HL-60/S4 (cell line): ENCODE data around the gene CLEC4M.

ENCODE experiments used
- in situ Hi-C: fragments of 300-500 bp; cut with MboI; formaldehyde crosslinking; loops from 2 replicates; pipeline ENCODE4 v1.14.3; 2022; ENCODE audit warnings: low sequenced_read_pairs

Gene CLEC4M

DNA sequence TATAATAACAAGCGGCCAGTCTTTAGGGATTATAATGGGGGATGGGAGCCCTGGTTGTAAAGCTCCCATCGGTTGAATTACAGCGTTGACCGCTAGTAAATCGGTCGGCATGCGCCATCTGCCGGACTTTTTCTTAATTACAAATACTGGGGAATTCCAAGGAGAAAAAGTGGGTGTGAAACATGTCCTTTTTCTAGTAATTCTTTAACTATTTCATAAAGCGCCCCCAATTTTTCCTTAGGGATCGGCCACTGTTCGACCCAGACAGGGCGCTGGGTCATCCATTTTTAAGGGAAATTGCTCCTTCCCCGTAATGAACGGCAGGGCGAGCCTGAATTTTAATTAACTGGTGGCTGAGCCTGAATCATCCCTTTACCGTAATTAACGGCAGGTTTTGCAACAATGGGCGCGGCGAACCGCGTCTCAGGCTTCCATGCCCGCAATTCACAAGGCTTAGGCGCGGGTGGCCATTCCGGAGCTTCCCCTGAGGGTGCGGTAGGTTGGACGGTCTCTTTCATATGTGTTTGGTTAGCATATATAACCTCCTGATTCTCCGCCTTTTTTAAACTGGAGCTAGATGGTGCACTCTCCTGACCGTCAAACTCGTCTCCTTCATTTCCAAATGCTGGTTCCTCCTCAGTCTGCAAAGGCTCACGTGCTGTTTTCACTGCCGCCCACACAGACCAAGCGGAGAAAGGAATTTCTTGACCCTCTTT, 36.8 kb downstream of the CLEC4M start:
- in situ Hi-C loops: loop anchor here (10.0 to 25.0 kb wide), 4 partner anchors 115 to 687 kb away; partner anchors contain the start of gene TRAPPC5

- in situ Hi-C loops: loop anchor here (10.0 to 25.0 kb wide), 2 partner anchors 226 to 439 kb away; no protein-coding TSS in a partner anchor
These were observed 38.1 kb downstream of the CLEC4M start for GRCh38 chr19:7801020-7801570.

DNA sequence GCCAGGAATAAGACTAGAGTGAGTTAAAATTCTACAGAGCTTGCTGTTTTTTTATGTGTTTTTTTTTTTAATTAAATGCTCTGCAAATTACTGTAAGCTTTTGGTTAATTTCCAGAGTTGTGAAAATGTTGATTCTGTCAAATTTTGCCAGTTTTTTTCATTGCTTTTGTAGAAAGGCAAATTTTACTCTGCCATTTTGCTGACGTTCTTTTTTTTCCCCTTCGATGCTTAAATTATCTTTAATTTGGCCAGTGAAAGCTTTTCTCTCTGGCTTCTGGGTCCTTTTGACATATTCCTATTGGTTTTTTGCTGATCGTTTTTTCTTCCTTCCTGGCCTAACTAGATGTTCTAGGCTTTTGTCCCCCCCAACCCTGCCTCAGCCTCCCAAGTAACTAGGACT, 43.2 kb downstream of the CLEC4M start:
- in situ Hi-C loops: loop anchor here (10.0 to 25.0 kb wide), 2 partner anchors 231 to 444 kb away; no protein-coding TSS in a partner anchor

GRCh38 chr19:7806876-7807275, 43.8 kb downstream of the CLEC4M start:
- in situ Hi-C loops: loop anchor here (10.0 to 25.0 kb wide), 2 partner anchors 232 to 445 kb away; no protein-coding TSS in a partner anchor

DNA sequence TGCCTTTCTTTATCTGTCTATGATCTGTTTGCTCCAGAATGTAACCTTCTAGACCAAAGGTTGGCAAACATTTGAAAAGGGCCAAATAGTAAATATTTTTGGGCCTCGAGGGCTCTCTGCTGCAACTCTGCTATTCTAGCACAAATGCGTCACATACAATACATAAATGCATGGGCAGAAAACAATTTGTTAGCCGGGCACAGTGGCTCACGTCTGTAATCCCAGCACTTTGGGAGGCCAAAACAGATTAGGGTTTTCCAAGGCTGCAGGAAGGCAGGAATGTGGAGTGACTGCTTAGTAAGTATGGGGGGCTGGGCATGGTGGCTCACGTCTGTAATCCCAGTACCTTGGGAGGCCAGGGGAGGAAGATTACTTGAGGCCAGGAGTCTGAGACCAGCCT, 45.1 kb downstream of the CLEC4M start:
- in situ Hi-C loops: loop anchor here (10.0 to 25.0 kb wide), 2 partner anchors 233 to 446 kb away; no protein-coding TSS in a partner anchor

GRCh38 chr19:7811989-7812388, 48.9 kb downstream of the CLEC4M start:
- in situ Hi-C loops: loop anchor here (25.0 kb wide), 1 partner anchor 450 kb away; no protein-coding TSS in a partner anchor

DNA sequence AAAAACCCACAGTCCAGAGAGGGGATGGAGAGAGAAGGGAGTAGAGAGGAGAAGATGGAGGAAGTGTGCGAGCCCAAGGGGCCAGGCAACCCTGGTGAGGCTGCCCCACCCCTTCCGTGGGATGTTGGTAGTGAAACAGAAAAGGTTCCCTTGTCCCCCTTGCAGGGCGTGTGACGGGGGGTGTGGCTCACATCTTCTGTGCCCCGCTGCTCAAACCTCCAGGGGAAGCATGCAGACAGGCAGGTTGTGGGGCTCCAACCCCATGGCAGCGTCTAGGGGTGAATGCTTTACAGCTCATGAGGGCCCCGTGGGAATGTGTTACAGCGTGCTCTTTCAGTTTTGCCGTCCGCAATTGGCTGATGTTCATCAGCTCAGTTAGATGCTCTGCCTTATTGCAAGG, 52.3 kb downstream of the CLEC4M start:
- in situ Hi-C loops: loop anchor here (25.0 kb wide), 1 partner anchor 453 kb away; no protein-coding TSS in a partner anchor

- in situ Hi-C loops: loop anchor here (25.0 kb wide), 1 partner anchor 454 kb away; no protein-coding TSS in a partner anchor
These were observed 53.0 kb downstream of the CLEC4M start for GRCh38 chr19:7816040-7816439.

DNA sequence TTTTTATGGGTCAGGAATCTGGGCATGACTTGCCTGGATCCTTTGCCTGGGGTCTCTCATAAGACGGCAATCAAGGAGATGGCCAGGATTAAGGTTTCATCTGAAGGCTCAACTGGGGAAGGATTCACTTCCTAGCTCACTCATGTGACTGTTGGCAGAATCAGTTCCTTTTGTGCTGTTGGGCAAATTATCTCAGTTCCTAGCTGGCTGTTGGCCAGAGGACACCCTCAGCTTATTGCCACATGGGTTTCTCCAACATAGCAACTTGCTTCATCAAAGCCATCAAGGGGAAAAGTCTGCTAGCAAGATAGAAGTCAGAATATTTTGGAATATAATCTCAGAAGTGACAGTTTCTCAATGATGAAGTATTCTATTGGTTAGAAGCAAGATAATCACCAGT, 54.8 kb downstream of the CLEC4M start:
- in situ Hi-C loops: loop anchor here (25.0 kb wide), 1 partner anchor 456 kb away; no protein-coding TSS in a partner anchor

DNA sequence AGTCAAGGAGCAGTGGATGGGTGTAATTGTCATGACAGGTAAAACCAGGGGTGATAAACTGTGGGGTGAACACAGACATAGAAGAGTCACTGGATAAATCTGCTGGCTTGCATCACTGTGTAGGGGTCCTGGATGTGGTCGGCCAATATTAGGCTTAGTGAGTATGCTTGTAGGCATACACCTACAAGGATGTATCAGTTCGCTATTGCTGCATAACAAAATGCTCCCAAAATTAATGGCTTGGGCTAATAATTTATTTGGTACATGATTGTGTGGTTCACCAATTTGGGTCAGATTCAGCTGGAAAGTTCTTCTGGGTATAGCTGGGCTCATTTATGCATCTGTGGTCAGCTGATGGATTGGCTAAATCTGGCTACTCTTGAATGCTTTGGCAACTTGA, 55.8 kb downstream of the CLEC4M start:
- in situ Hi-C loops: loop anchor here (25.0 kb wide), 1 partner anchor 457 kb away; no protein-coding TSS in a partner anchor
